Heart left ventricle (tissue), 16 donors: ENCODE results near the gene TMEM106B. TPM values are rescaled to one million over a fixed set of nuclear protein-coding genes. Genes with fewer than 3 reads are reported as not detected.
A peak's percentile ranks its signal among the peaks of the same experiment; 100 is the strongest.

Source experiments
- ATAC-seq, 4 donors: fragments of 200-7000 bp; cut with Tn5 transposase; one replicate each; pipeline ENCODE4 v1.9.1; 2020 to 2022; ENCODE audit warnings: moderate library complexity in 4 of 4, mild to moderate bottlenecking in 3 of 4, moderate number of reproducible peaks in 1 of 4
- DNase-seq, 5 donors: peaks; one replicate each; pipeline ENCODE4 v3.0.0-alpha.2; 2020
- H3K27ac ChIP-seq, 12 donors: fragments of 200-600 bp; sonication (generic) in 4 of 12; one replicate each; pipeline versions ENCODE4 v1.5.0 to v1.8.0; 2016 to 2022; ENCODE audit warnings: mild to moderate bottlenecking in 2 of 12
- H3K27me3 ChIP-seq, 9 donors: fragments of 200-600 bp; sonication (generic) in 2 of 9; one replicate each; pipeline versions ENCODE4 v1.5.1 to v1.8.0; 2016 to 2022; ENCODE audit warnings: mild to moderate bottlenecking in 3 of 9
- H3K36me3 ChIP-seq, 9 donors: fragments of 200-600 bp; sonication (generic) in 2 of 9; one replicate each; pipeline versions ENCODE4 v1.5.0 to v1.8.0; 2018 to 2022; ENCODE audit warnings: mild to moderate bottlenecking in 2 of 9
- H3K4me1 ChIP-seq, 12 donors: fragments of 200-600 bp; sonication (generic) in 4 of 12; one replicate each; pipeline versions ENCODE4 v1.5.0 to v1.8.0; 2016 to 2022; ENCODE audit warnings: mild to moderate bottlenecking in 3 of 12
- H3K4me3 ChIP-seq, 12 donors: fragments of 200-600 bp; sonication (generic) in 4 of 12; one replicate each; pipeline versions ENCODE4 v1.5.0 to v1.8.0; 2017 to 2022; ENCODE audit warnings: mild to moderate bottlenecking in 9 of 12, moderate library complexity in 4 of 12
- H3K9me3 ChIP-seq, 12 donors: fragments of 200-600 bp; sonication (generic) in 4 of 12; one replicate each; pipeline versions ENCODE4 v1.5.0 to v1.8.0; 2016 to 2022; ENCODE audit warnings: mild to moderate bottlenecking in 1 of 12
- POLR2A ChIP-seq, 2 donors: fragments of 450-650 bp; IDR thresholded peaks; one replicate each; pipeline ENCODE4 v1.6.1; 2017; ENCODE audit warnings: antibody characterized with exemption in 2 of 2, mild to moderate bottlenecking in 2 of 2, moderate library complexity in 2 of 2
- WGBS, 4 donors: extraction: QIAGEN DNeasy Blood & Tissue Kit in 2 of 4; methylation state at CpG; one replicate each; pipeline versions ENCODE4 v1.1.5 to v1.1.7; 2013 to 2018; 5-methylcytosine and 5-hydroxymethylcytosine counted together
- intact Hi-C, 10 donors: fragments of 100-400 bp; cut with DNase I; formaldehyde crosslinking; loops; one replicate each; pipeline versions ENCODE4 v1.11.1 to v1.14.2; 2022
- polyA plus RNA-seq, 2 donors: library from polyadenylated mRNA; stranded (reverse); fragments of 200-250 nt; gene quantifications; one replicate each; pipeline ENCODE4 v1.2.3, GENCODE V29; 2013
- total RNA-seq, 9 donors: library from RNA; depleted of rRNA in 2 of 9; stranded (reverse); fragments of >200 nt in 2 of 9; fragmentation: NEBNext Ultra II Directional in 3 of 9; extraction: Animal tissue kit (Norgen Biotek cat#: 25700) in 3 of 9; gene quantifications; one replicate each; pipeline versions ENCODE4 v1.1.0 to v1.2.4, GENCODE V29; 2016 to 2023
- TF ChIP-seq, protein P1 (sequence below), 12 donors: fragments of 200-600 bp; sonication (generic) in 4 of 12; IDR thresholded peaks; one replicate each; pipeline versions ENCODE4 v1.5.0 to v1.8.0; 2018 to 2022; ENCODE audit warnings: antibody characterized with exemption in 12 of 12, mild to moderate bottlenecking in 5 of 12
- donor health status: ischemic (EF 13 %, LVEDD 7.1; RV severe dilation, severe dysfunction).
- donor health status: healthy with polysubstance abuse.
- donor health status: DM: no; HTN: yes; CAD: no.
- donor health status: DM: no; HTN: no; CAD: no.
- donor health status: ischemic (EF 25% LVEDD 6.9; RV normal size, moderate dysfunction).
- donor health status: ischemic (EF 25% LVEDD 5.7; RV mildly dilated, moderate dysfunction).
- donor health status: healthy.
- donor health status: DM: yes; HTN: yes; CAD: no.
- donor health status: ischemic (EF 35%, LVEDD 5.7; RV mildly dilated, moderate dysfunction).
- donor health status: nonischemic (EF 11% LVEDD 7.7; RV severe dilation, severe dysfunction).
- donor health status: DM: yes; HTN: yes; CAD: no.
- donor health status: PGD.
- donor health status: ischemic (EF 29% LVEDD 5.4; RV normal size, mild dysfunction).
- donor health status: nonischemic (EF 23%, LVEDD 6.1; RV moderate dilation, normal function).

TMEM106B gene
- total and polyA plus RNA-seq, 11 donors = 11.5 to 54.1 (median 45.8) TPM

DNA sequence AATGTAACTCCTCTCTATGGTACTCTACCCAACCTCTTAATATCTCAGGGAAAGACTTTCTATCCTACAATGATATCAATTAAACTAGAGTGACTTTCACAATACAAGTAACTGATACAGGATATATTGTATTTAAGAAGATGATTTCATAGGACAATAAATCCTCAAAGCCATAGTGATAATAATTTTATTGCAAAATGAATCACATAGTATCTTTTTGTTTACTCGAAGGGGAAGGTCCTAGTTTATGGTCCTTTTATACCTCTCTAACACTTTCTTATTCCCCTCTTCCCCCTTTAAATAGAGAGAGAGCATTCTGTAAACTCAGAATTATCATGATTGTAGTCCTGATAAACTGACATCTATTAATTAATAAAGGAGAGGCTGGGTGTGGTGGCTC lies 56.4 kb downstream of the TMEM106B start:
- Histone ChIP-seq H3K36me3 (no peaks in the 10 kb centered on the region), H3K27me3 (no peaks in the 10 kb centered on the region), H3K27ac (no peak overlapping the region), H3K9me3 (no peaks in the 10 kb centered on the region), H3K4me1 (no peaks in the 10 kb centered on the region), H3K4me3 (no peak overlapping the region)
- intact Hi-C loops = no loop called here
- 78 to 88% (median 83%) methylated on average over 1 of the region's 1 CpG for WGBS, 4 donors
- DNase-seq (no peak), ATAC-seq (no peak)
- TF ChIP-seq POLR2A (IDR thresholded peaks at IDR 0.05) = no peak
- TF ChIP-seq, protein P1, sequence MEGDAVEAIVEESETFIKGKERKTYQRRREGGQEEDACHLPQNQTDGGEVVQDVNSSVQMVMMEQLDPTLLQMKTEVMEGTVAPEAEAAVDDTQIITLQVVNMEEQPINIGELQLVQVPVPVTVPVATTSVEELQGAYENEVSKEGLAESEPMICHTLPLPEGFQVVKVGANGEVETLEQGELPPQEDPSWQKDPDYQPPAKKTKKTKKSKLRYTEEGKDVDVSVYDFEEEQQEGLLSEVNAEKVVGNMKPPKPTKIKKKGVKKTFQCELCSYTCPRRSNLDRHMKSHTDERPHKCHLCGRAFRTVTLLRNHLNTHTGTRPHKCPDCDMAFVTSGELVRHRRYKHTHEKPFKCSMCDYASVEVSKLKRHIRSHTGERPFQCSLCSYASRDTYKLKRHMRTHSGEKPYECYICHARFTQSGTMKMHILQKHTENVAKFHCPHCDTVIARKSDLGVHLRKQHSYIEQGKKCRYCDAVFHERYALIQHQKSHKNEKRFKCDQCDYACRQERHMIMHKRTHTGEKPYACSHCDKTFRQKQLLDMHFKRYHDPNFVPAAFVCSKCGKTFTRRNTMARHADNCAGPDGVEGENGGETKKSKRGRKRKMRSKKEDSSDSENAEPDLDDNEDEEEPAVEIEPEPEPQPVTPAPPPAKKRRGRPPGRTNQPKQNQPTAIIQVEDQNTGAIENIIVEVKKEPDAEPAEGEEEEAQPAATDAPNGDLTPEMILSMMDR (IDR thresholded peaks at IDR 0.05) = no peak

DNA sequence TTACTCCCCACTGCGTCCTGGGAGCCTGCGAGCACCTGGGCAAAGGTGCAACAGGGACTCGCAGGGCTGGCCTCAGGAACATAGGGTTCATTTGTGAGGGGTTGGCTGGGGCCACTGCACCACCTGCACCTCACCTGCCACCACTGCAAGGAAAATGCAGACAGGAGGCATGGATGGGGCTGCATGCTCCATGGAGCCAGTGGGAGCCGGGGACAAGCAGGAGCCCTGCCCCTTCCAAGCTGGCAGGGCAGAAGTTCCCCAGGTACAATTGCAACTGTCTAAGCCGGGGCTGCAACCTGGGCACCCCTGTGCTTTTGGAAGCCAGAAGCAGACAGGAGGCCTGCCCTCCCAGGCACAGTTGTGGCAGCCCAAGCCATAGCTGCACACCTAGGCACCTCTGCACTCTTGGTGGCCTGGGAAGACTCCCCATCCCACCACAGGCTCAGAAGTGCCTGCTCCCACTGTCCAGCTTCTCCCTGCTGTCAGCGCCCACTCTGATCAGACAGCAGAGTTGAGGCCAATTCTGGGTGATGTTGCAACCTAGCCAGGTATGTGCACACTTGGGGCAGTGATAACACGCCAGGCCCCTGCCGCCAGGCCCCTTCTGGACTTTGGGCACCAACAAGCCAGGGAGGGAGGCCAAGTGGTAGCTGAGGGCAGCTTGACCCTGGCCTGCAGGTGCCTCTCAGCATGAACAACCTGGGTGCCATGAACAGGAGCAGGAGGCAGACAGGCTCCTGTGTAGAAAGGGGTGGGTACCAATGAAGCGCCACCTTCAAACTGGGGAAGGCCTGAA lies 58.2 kb downstream of the TMEM106B start:
- H3K4me3 ChIP-seq = no peak overlapping the region
- intact Hi-C loops = no loop called here
- H3K27me3 ChIP-seq = no peaks in the 10 kb centered on the region
- no peaks in the 10 kb centered on the region for H3K36me3 ChIP-seq
- WGBS, 4 donors = 87 to 91% (median 90%) methylated on average over 6 to 9 of the region's 9 CpGs
- TF ChIP-seq, protein P1 (IDR thresholded peaks at IDR 0.05) = no peak
- TF ChIP-seq POLR2A (IDR thresholded peaks at IDR 0.05) = no peak
- H3K4me1 ChIP-seq = no peaks in the 10 kb centered on the region
- ATAC-seq (no peak), DNase-seq (peak in 1 of 5 donors; percentile 45)
- H3K27ac ChIP-seq = no peak overlapping the region
- H3K9me3 ChIP-seq = no peaks in the 10 kb centered on the region

DNA sequence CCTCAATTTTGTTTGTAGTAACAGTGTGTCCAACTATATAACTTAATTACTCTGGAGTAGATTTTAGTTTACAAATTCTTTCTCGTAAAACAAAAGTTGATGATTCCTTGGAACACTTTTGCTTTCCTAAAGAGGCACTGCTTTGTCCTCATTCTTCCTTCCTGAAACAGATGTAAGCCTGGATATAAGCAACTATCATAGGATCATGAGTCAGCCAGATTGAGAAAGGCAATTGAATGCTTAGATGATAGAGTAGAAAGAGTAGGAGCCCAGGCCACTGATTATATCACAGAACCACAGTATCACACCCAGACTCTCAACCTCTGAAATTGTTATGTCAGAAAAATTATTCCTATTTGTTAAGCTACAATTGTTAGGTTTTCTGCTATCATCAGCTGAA lies 69.9 kb downstream of the TMEM106B start:
- Histone ChIP-seq H3K36me3 (no peaks in the 10 kb centered on the region), H3K27ac (no peak overlapping the region), H3K4me1 (no peaks in the 10 kb centered on the region), H3K4me3 (no peak overlapping the region), H3K9me3 (peaks cover 0 to 20% (median 0%) of the 10 kb centered on the region in 12 donors), H3K27me3 (no peaks in the 10 kb centered on the region)
- DNase-seq (no peak), ATAC-seq (no peak)
- intact Hi-C loops = no loop called here
- 65 to 82% (median 73%) methylated on average over 1 of the region's 1 CpG for WGBS, 4 donors
- TF ChIP-seq, protein P1 (IDR thresholded peaks at IDR 0.05) = no peak
- TF ChIP-seq POLR2A (IDR thresholded peaks at IDR 0.05) = no peak

DNA sequence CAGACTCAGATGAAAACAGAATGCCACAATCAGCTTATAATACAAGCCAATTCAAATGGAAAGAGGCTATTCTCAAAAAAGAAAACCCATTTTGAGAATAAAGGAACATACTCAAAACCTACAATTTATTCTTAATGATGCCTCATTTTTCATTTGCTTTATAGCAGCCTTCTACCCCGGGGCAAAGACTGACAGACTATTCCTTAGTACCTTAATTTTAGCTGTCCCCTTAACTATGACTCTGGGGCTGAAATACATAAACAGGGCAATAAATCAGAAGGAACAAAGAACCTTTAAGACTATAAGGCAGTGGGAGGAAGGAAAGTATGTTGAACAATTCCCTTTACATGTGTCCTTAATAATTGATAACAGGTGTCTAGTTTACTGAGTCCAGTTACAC lies 76.8 kb downstream of the TMEM106B start:
- intact Hi-C loops = no loop called here
- no peak overlapping the region for H3K4me3 ChIP-seq
- H3K9me3 ChIP-seq = peaks cover 0 to 15% (median 3%) of the 10 kb centered on the region in 12 donors
- H3K36me3 ChIP-seq = no peaks in the 10 kb centered on the region
- TF ChIP-seq, protein P1 (IDR thresholded peaks at IDR 0.05) = no peak
- no peak for TF ChIP-seq POLR2A (IDR thresholded peaks at IDR 0.05)
- peaks cover 0 to 4% (median 0%) of the 10 kb centered on the region in 9 donors for H3K27me3 ChIP-seq
- ATAC-seq (no peak), DNase-seq (no peak)
- H3K27ac ChIP-seq = no peak overlapping the region
- H3K4me1 ChIP-seq = no peaks in the 10 kb centered on the region
- 71 to 82% (median 77%) methylated on average over 1 of the region's 1 CpG for WGBS, 4 donors
